Brain microvascular endothelial cell (primary cell): ENCODE measurements around the gene PRDM15.

Experiments used
- DNase-seq: peaks from one replicate; pipeline ENCODE4 v3.0.0-alpha.2; 2020
- H3K27ac ChIP-seq: fragments of 250-450 bp; sonication (Bioruptor Pico); 2 replicates; pipeline ENCODE4 v1.5.1; 2020; ENCODE audit warnings: mild to moderate bottlenecking, moderate library complexity
- H3K27me3 ChIP-seq: fragments of 250-450 bp; sonication (Bioruptor Pico); replicated peaks from 2 replicates; pipeline ENCODE4 v1.5.1; 2020; ENCODE audit warnings: mild to moderate bottlenecking
- H3K36me3 ChIP-seq: fragments of 250-450 bp; sonication (Bioruptor Pico); replicated peaks from 2 replicates; pipeline ENCODE4 v1.5.1; 2020; ENCODE audit warnings: mild to moderate bottlenecking
- H3K4me3 ChIP-seq: 2 replicates; pipeline ENCODE4 v1.5.1; 2011; ENCODE audit warnings: low read depth, mild to moderate bottlenecking, control low read depth, low read length, moderate library complexity
- CTCF ChIP-seq: IDR thresholded peaks from 2 replicates; pipeline ENCODE4 v1.5.1; 2011; ENCODE audit warnings: low read depth, mild to moderate bottlenecking, moderate library complexity, low read length, control low read depth, inconsistent platforms; ENCODE audit errors: missing control alignments
- in situ Hi-C: cut with HindIII; loops from 2 replicates; pipeline ENCODE4 v1.10.0; 2017; ENCODE audit warnings: low sequenced_read_pairs, low pct_ligation_motif_present

Gene PRDM15

DNA sequence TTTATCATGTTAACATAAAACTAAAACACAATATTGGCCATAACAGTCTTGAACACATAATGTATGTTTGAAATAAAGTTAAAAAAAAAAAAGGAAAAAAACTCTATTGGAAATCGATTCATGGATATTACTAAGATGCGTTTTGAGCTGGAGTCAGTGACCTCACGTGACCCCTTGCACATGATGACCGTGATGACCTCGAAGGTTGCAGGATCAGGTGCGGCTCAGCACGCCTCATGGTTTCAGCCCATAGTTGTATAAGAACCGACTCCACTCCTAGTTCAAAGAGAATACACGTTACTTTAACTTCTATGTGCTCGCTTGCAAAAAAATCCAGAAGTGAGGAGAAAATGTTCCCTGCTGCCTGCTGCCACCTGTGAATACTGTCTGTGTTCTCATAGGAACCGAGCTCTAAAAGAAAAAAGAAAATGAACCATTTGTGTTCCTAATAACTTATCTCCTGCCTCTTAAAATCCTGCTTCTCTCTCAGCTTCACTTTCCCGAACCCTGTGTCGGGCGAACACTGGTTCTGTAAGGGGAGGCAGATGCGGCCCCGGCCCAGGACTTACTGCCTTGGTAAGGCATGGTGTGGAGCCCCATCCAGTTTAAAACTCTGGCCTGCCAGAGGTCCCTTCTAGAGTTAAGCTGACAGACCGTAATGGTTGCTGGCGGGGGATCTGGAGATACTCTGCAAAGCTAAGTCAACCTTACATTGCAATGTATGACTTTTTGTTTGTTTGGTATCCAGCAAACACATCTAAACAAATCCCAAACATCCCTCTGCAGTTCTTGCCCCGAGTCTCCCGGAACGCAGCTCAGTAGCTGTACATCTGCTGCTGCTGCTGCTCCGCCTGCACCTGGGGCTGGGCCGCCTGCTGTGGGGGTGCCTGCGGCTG lies 78.5 kb downstream of the PRDM15 start:
- no peak overlapping the region for H3K4me3 ChIP-seq
- peaks cover 17% of the 10 kb centered on the region for H3K36me3 ChIP-seq
- in situ Hi-C loops: no loop called here
- no peak overlapping the region for H3K27ac ChIP-seq
- DNase-seq: no peak
- no peak for TF ChIP-seq CTCF
- no peaks in the 10 kb centered on the region for H3K27me3 ChIP-seq

DNA sequence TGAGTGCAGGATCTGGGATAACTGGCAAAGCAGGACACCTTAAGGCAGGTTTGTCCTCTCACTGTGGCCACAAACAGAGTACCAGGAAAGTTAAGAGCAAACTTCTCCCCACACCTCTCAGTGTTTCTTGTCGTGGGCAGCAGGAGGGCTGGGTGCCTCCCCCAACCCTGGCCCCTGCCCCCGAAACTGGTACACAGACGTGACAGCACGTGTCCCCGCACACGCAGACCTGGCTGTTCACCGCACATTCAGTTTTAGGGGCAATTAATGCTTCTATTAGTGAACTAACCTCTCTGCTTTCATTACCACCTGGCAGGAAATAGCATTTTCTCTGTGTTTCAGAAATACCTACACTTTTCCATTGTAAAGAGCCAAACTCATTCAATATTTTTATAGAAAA lies 79.4 kb downstream of the PRDM15 start:
- Histone ChIP-seq H3K27me3 (no peaks in the 10 kb centered on the region), H3K27ac (no peak overlapping the region), H3K4me3 (no peak overlapping the region), H3K36me3 (peaks cover 17% of the 10 kb centered on the region)
- TF ChIP-seq CTCF: no peak
- no peak for DNase-seq
- in situ Hi-C loops: no loop called here

GRCh38 chr21:41798326-41798725 lies 80.8 kb downstream of the PRDM15 start:
- H3K27me3 ChIP-seq: no peaks in the 10 kb centered on the region
- no peak overlapping the region for H3K4me3 ChIP-seq
- no peak overlapping the region for H3K27ac ChIP-seq
- DNase-seq: no peak
- in situ Hi-C loops: no loop called here
- TF ChIP-seq CTCF: no peak
- H3K36me3 ChIP-seq: peaks cover 17% of the 10 kb centered on the region

- peaks cover 14% of the 10 kb centered on the region for H3K36me3 ChIP-seq
- no peak overlapping the region for H3K27ac ChIP-seq
- in situ Hi-C loops: no loop called here
- DNase-seq: no peak
- TF ChIP-seq CTCF: no peak
- no peaks in the 10 kb centered on the region for H3K27me3 ChIP-seq
- no peak overlapping the region for H3K4me3 ChIP-seq
These were observed 82.6 kb downstream of the PRDM15 start for GRCh38 chr21:41796476-41797080.

DNA sequence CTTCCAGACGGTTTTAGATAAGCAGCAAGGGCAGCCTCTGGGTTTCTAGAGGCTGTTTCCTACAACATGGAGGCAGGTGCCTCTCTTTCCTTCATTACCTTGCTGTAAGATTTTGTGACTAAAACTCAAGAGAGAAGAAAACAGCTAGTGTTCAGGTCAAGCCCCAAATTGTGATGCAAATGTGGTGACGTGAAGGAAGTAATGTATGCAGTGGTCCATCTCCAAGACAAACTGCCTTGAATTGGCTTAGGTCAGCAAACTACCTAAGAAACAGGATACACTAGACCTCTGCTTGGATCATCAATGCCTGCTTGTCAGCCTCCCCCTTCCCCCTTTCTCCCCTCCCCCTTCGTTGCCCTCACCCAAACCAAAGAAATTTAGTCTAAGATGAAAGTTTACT lies 83.4 kb downstream of the PRDM15 start:
- Histone ChIP-seq H3K4me3 (no peak overlapping the region), H3K27me3 (no peaks in the 10 kb centered on the region), H3K27ac (no peak overlapping the region), H3K36me3 (peaks cover 8% of the 10 kb centered on the region)
- DNase-seq: no peak
- in situ Hi-C loops: no loop called here
- no peak for TF ChIP-seq CTCF
